HepG2 (cell line): Measurements from ENCODE around the gene OSCP1. TPM values are rescaled to one million over a fixed set of nuclear protein-coding genes. Genes with fewer than 3 reads are reported as not detected.

Source experiments
- CHD4 ChIP-seq: fragments of 200-600 bp; sonication (generic); IDR thresholded peaks from 2 replicates; pipeline ENCODE4 v1.7.0; 2017; ENCODE audit warnings: mild to moderate bottlenecking, low read length, borderline replicate concordance
- EP300 ChIP-seq, 3 experiments: sonication (generic) in 1 of 3; formaldehyde crosslinking in 1 of 3; IDR thresholded peaks; 2 replicates each; pipeline versions ENCODE4 v1.5.1 to v1.6.1; 2011 to 2020; ENCODE audit warnings: low read depth in 2 of 3, low read length in 2 of 3, borderline replicate concordance in 1 of 3, improper control_type of control experiment in 1 of 3, mild to moderate bottlenecking in 1 of 3, missing genetic modification reagents in 1 of 3, moderate library complexity in 1 of 3
- GATAD2A ChIP-seq: IDR thresholded peaks from 2 replicates; pipeline ENCODE4 v1.6.1; 2016
- ISX ChIP-seq: sonication (generic); formaldehyde crosslinking; conservative IDR thresholded peaks from 2 replicates; pipeline ENCODE4 v1.5.0; 2020; ENCODE audit warnings: missing genetic modification reagents
- KLF12 ChIP-seq: sonication (generic); formaldehyde crosslinking; IDR thresholded peaks from 2 replicates; pipeline ENCODE4 v1.4.0; 2020; ENCODE audit warnings: missing genetic modification reagents, borderline replicate concordance
- MBNL3 ChIP-seq: fragments of 250-450 bp; sonication (Bioruptor Pico); conservative IDR thresholded peaks from 2 replicates; pipeline ENCODE4 v1.8.0; 2022; ENCODE audit warnings: mild to moderate bottlenecking, inconsistent platforms
- MYNN ChIP-seq: sonication (generic); formaldehyde crosslinking; IDR thresholded peaks from 2 replicates; pipeline ENCODE4 v1.4.0; 2020; ENCODE audit warnings: mild to moderate bottlenecking, low read depth, missing genetic modification reagents
- POLR2AphosphoS2 ChIP-seq: IDR thresholded peaks from 2 replicates; pipeline ENCODE4 v1.6.1; 2011; ENCODE audit warnings: low read depth, low read length, improper control_type of control experiment
- RNF2 ChIP-seq: fragments of 450-650 bp; conservative IDR thresholded peaks from 2 replicates; pipeline ENCODE4 v1.6.1; 2016; ENCODE audit warnings: low read depth
- TAF15 ChIP-seq: fragments of 200-400 bp; formaldehyde crosslinking; IDR thresholded peaks from one replicate; pipeline ENCODE4 v1.6.1; 2018; ENCODE audit warnings: mild to moderate bottlenecking, low read depth, low read length; ENCODE audit not compliant: poor library complexity, severe bottlenecking
- TARDBP ChIP-seq: sonication (generic); formaldehyde crosslinking; IDR thresholded peaks from 2 replicates; pipeline ENCODE4 v1.8.0; 2022; ENCODE audit warnings: mild to moderate bottlenecking, missing genetic modification reagents
- TCF7L2 ChIP-seq: IDR thresholded peaks from 2 replicates; pipeline ENCODE4 v1.6.1; 2011; ENCODE audit warnings: mild to moderate bottlenecking, low read depth, low read length, moderate library complexity
- XBP1 ChIP-seq: sonication (generic); formaldehyde crosslinking; IDR thresholded peaks from 2 replicates; pipeline ENCODE4 v1.5.0; 2020; ENCODE audit warnings: missing genetic modification reagents
- ZFP36L2 ChIP-seq: sonication (generic); formaldehyde crosslinking; IDR thresholded peaks from 2 replicates; pipeline ENCODE4 v1.4.0; 2020; ENCODE audit warnings: missing genetic modification reagents
- ZFX ChIP-seq: sonication (generic); formaldehyde crosslinking; IDR thresholded peaks from 2 replicates; pipeline ENCODE4 v1.4.0; 2020; ENCODE audit warnings: mild to moderate bottlenecking, low read depth, missing genetic modification reagents, moderate library complexity
- ZNF207 ChIP-seq: fragments of 450-650 bp; IDR thresholded peaks from 2 replicates; pipeline ENCODE4 v1.6.1; 2016; ENCODE audit warnings: antibody characterized with exemption, borderline replicate concordance
- ZNF543 ChIP-seq: sonication (generic); formaldehyde crosslinking; IDR thresholded peaks from 2 replicates; pipeline ENCODE4 v1.4.0; 2020; ENCODE audit warnings: mild to moderate bottlenecking, missing genetic modification reagents
- ZNF891 ChIP-seq: sonication (generic); formaldehyde crosslinking; IDR thresholded peaks from 2 replicates; pipeline ENCODE4 v1.5.0; 2020; ENCODE audit warnings: mild to moderate bottlenecking, missing genetic modification reagents
- polyA plus RNA-seq, 8 experiments: library from polyadenylated mRNA; depleted of rRNA in 3 of 8; stranded (reverse) in 7 of 8; unstranded in 1 of 8; fragments of >200 nt; fragmentation: Illumina TruSeq in 4 of 8; extraction: Trizol in 4 of 8; gene quantifications; 2 replicates each; pipeline versions ENCODE4 v1.2.1 to v1.2.3, GENCODE V29; 2011 to 2016; ENCODE audit warnings: low read depth in 4 of 8, missing spikeins in 1 of 8, mixed read lengths in 1 of 8; ENCODE audit not compliant: insufficient read depth in 1 of 8
- total RNA-seq, 5 experiments: library from RNA; depleted of rRNA; stranded (reverse); fragments of >200 nt; fragmentation: Illumina TruSeq; extraction: Trizol; gene quantifications; 2 replicates each; pipeline ENCODE4 v1.2.3, GENCODE V29; 2016; ENCODE audit warnings: low read depth in 1 of 5
- TF ChIP-seq, protein P1 (sequence below): sonication (generic); formaldehyde crosslinking; conservative IDR thresholded peaks from 2 replicates; pipeline ENCODE4 v1.4.0; 2020; ENCODE audit warnings: missing genetic modification reagents
- TF ChIP-seq, protein P2 (sequence below): sonication (generic); formaldehyde crosslinking; IDR thresholded peaks from 2 replicates; pipeline ENCODE4 v1.8.1; 2023; ENCODE audit warnings: mild to moderate bottlenecking, missing genetic modification reagents, borderline replicate concordance
- TF ChIP-seq, protein P3 (sequence below): sonication (generic); formaldehyde crosslinking; IDR thresholded peaks from 2 replicates; pipeline ENCODE4 v1.5.1; 2020; ENCODE audit warnings: mild to moderate bottlenecking, moderate library complexity, missing genetic modification reagents
- TF ChIP-seq, protein P4 (sequence below): sonication (generic); formaldehyde crosslinking; IDR thresholded peaks from 2 replicates; pipeline ENCODE4 v1.4.0; 2020; ENCODE audit warnings: missing genetic modification reagents
- TF ChIP-seq, protein P5 (sequence below): sonication (generic); formaldehyde crosslinking; IDR thresholded peaks from 2 replicates; pipeline ENCODE4 v1.8.0; 2022; ENCODE audit warnings: mild to moderate bottlenecking, missing genetic modification reagents, moderate library complexity
- TF ChIP-seq, protein P6 (sequence below): fragments of 450-650 bp; IDR thresholded peaks from 2 replicates; pipeline ENCODE4 v1.6.1; 2017

Gene OSCP1
- total and polyA plus RNA-seq, 2 of the 13 experiments (the other 11 are each of a cell fraction or from before 2014, with no cell fraction given), result 0.60 to 0.84 TPM

DNA sequence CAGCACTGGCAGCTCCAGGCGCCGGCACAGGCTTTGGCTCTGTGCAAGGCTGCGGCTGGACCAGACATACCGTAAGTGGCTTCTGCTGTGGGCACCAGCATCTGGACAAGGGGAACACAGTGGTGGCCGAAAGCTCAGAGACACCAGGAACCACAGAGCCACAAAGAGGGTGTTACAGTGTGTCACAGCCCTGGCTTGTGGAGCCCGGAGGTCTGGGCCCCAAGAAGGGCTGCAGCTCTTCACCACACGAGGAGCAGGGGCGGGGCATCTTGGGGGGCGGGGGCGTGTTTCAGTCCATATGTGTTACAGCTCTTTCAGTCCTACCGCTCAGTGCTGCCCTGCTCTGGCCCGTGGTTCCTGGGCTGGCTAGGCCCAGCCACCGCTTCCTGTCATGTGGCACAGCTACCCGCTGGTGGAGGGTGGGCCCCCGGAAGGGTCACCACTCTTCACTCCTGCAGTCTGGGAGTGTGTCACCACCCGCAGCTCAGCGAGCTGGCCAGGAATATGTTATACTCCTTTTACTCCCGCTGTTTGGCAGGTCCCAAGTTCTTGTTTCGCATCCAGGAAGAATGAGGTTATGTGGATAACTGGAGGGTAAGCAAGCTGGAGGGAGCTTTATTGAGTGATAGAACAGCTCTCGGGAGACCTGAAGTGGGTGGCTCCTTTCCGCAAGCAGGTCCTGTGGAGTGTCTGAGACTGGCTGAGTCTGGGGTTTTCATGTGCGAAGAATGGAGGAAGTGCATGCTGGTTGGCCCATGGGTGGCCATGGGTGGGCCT, 49.2 kb downstream of the OSCP1 start (continued):
- TF ChIP-seq, protein P1, sequence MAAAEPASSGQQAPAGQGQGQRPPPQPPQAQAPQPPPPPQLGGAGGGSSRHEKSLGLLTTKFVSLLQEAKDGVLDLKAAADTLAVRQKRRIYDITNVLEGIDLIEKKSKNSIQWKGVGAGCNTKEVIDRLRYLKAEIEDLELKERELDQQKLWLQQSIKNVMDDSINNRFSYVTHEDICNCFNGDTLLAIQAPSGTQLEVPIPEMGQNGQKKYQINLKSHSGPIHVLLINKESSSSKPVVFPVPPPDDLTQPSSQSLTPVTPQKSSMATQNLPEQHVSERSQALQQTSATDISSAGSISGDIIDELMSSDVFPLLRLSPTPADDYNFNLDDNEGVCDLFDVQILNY (CRISPR knock-in tag), result no peak
- TF ChIP-seq TCF7L2 (no peak), ZFX (CRISPR knock-in tag) (peak; percentile 93), MBNL3 (CRISPR knock-in tag) (no peak), ISX (CRISPR knock-in tag) (no peak), TAF15 (no peak), ZNF543 (CRISPR knock-in tag) (no peak), TARDBP (peak; percentile 20; the same call in 1 of the 2 replicates), XBP1 (CRISPR knock-in tag) (no peak; the same call in 1 of the 2 replicates), KLF12 (CRISPR knock-in tag) (peak; percentile 61; the same call in 1 of the 2 replicates), ZNF891 (CRISPR knock-in tag) (no peak), ZFP36L2 (CRISPR knock-in tag) (no peak), CHD4 (no peak), GATAD2A (CRISPR knock-in tag) (peak; percentile 80), POLR2AphosphoS2 (peak; percentile 79; the same call in 1 of the 2 replicates), RNF2 (peak; percentile 67; the same call in 1 of the 2 replicates), MYNN (no peak), ZNF207 (no peak), EP300 (IDR thresholded peaks at IDR 0.05; ENCODE audit: low read depth in 2 of 2, low read length in 2 of 2) (peak in 1 of 2 experiments; percentile 1; a peak in 1 of 4 replicates), EP300 (CRISPR knock-in tag; IDR thresholded peaks at IDR 0.05; ENCODE audit: borderline replicate concordance) (no peak)
- TF ChIP-seq, protein P2, sequence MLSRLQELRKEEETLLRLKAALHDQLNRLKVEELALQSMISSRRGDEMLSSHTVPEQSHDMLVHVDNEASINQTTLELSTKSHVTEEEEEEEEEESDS (CRISPR knock-in tag), result 0 out of 2 replicates have a peak, but pooled peaks have one; percentile 76
- TF ChIP-seq, protein P3, sequence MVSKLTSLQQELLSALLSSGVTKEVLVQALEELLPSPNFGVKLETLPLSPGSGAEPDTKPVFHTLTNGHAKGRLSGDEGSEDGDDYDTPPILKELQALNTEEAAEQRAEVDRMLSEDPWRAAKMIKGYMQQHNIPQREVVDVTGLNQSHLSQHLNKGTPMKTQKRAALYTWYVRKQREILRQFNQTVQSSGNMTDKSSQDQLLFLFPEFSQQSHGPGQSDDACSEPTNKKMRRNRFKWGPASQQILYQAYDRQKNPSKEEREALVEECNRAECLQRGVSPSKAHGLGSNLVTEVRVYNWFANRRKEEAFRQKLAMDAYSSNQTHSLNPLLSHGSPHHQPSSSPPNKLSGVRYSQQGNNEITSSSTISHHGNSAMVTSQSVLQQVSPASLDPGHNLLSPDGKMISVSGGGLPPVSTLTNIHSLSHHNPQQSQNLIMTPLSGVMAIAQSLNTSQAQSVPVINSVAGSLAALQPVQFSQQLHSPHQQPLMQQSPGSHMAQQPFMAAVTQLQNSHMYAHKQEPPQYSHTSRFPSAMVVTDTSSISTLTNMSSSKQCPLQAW (CRISPR knock-in tag), result peak; percentile 70; the same call in 1 of the 2 replicates
- TF ChIP-seq, protein P4, sequence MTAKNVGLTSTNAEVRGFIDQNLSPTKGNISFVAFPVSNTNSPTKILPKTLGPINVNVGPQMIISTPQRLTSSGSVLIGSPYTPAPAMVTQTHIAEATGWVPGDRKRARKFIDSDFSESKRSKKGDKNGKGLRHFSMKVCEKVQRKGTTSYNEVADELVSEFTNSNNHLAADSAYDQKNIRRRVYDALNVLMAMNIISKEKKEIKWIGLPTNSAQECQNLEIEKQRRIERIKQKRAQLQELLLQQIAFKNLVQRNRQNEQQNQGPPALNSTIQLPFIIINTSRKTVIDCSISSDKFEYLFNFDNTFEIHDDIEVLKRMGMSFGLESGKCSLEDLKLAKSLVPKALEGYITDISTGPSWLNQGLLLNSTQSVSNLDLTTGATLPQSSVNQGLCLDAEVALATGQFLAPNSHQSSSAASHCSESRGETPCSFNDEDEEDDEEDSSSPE, result peak; percentile 59; the same call in 1 of the 2 replicates
- TF ChIP-seq, protein P5, sequence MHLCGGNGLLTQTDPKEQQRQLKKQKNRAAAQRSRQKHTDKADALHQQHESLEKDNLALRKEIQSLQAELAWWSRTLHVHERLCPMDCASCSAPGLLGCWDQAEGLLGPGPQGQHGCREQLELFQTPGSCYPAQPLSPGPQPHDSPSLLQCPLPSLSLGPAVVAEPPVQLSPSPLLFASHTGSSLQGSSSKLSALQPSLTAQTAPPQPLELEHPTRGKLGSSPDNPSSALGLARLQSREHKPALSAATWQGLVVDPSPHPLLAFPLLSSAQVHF (CRISPR knock-in tag), result no peak; the same call in 1 of the 2 replicates
- TF ChIP-seq, protein P6, sequence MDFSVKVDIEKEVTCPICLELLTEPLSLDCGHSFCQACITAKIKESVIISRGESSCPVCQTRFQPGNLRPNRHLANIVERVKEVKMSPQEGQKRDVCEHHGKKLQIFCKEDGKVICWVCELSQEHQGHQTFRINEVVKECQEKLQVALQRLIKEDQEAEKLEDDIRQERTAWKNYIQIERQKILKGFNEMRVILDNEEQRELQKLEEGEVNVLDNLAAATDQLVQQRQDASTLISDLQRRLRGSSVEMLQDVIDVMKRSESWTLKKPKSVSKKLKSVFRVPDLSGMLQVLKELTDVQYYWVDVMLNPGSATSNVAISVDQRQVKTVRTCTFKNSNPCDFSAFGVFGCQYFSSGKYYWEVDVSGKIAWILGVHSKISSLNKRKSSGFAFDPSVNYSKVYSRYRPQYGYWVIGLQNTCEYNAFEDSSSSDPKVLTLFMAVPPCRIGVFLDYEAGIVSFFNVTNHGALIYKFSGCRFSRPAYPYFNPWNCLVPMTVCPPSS, result no peak
